ENCODE data around the gene ASIC4. TPM values are rescaled to one million over a fixed set of nuclear protein-coding genes. Genes with fewer than 3 reads are reported as not detected.
A peak's percentile ranks its signal among the peaks of the same experiment; 100 is the strongest.

ASIC4 gene
- total and polyA plus RNA-seq, 2 experiments from 2014 or later: 0.13 to 3.6 TPM

DNA sequence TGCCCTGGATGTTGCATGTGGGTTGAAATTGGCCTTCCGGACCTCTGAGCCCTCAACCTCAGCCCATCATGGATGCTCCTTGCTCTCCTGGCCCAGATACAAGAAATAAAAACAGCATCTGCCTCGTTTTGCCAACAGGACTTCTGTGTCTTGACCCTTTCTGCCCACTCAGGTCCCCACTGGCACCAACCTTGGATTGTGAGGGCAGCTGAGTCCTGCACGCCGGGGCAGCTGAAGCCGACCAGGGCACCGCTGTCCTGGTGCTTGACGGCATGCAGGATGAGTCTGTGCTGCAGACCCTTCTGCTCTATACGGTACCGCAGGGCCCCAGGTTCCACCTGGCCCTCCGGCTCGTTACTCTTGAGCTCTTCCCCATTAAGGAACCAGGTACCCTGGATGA lies 52.4 kb downstream of the ASIC4 start:
- Mint-ChIP-seq H3K27ac (peak overlapping the region; percentile 95), H3K4me3 (peak overlapping the region; percentile 17; the same call in 1 of the 3 replicates)

More for the DNA sequence above, 52.4 kb downstream of the ASIC4 start:
- peaks cover 70% of the 10 kb centered on the region for H3K4me1 Mint-ChIP-seq
- TF ChIP-seq STAT1 (IDR thresholded peaks at IDR 0.05; ENCODE audit: unreplicated experiment) (no peak), ZNF331 (CRISPR knock-in tag; IDR thresholded peaks at IDR 0.05; ENCODE audit: low read depth) (no peak), EZH2phosphoT487 (IDR thresholded peaks at IDR 0.05; ENCODE audit: unreplicated experiment) (no peak), CREB1 (CRISPR knock-in tag; IDR thresholded peaks at IDR 0.05; ENCODE audit: low read depth) (no peak), JUNB (IDR thresholded peaks at IDR 0.05; ENCODE audit: unreplicated experiment) (no peak), POLR2AphosphoS5 (IDR thresholded peaks at IDR 0.05; ENCODE audit: low read depth) (no peak), ZNF114 (CRISPR knock-in tag; IDR thresholded peaks at IDR 0.05) (no peak), EZH2 (IDR thresholded peaks at IDR 0.05; ENCODE audit: low read depth, unreplicated experiment) (no peak), NANOG (IDR thresholded peaks at IDR 0.05; ENCODE audit: borderline replicate concordance) (no peak)
- TF ChIP-seq, protein P1, sequence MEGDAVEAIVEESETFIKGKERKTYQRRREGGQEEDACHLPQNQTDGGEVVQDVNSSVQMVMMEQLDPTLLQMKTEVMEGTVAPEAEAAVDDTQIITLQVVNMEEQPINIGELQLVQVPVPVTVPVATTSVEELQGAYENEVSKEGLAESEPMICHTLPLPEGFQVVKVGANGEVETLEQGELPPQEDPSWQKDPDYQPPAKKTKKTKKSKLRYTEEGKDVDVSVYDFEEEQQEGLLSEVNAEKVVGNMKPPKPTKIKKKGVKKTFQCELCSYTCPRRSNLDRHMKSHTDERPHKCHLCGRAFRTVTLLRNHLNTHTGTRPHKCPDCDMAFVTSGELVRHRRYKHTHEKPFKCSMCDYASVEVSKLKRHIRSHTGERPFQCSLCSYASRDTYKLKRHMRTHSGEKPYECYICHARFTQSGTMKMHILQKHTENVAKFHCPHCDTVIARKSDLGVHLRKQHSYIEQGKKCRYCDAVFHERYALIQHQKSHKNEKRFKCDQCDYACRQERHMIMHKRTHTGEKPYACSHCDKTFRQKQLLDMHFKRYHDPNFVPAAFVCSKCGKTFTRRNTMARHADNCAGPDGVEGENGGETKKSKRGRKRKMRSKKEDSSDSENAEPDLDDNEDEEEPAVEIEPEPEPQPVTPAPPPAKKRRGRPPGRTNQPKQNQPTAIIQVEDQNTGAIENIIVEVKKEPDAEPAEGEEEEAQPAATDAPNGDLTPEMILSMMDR (conservative IDR thresholded peaks at IDR 0.05; ENCODE audit: low read depth in 2 of 2): no peak
- TF ChIP-seq, protein P2, sequence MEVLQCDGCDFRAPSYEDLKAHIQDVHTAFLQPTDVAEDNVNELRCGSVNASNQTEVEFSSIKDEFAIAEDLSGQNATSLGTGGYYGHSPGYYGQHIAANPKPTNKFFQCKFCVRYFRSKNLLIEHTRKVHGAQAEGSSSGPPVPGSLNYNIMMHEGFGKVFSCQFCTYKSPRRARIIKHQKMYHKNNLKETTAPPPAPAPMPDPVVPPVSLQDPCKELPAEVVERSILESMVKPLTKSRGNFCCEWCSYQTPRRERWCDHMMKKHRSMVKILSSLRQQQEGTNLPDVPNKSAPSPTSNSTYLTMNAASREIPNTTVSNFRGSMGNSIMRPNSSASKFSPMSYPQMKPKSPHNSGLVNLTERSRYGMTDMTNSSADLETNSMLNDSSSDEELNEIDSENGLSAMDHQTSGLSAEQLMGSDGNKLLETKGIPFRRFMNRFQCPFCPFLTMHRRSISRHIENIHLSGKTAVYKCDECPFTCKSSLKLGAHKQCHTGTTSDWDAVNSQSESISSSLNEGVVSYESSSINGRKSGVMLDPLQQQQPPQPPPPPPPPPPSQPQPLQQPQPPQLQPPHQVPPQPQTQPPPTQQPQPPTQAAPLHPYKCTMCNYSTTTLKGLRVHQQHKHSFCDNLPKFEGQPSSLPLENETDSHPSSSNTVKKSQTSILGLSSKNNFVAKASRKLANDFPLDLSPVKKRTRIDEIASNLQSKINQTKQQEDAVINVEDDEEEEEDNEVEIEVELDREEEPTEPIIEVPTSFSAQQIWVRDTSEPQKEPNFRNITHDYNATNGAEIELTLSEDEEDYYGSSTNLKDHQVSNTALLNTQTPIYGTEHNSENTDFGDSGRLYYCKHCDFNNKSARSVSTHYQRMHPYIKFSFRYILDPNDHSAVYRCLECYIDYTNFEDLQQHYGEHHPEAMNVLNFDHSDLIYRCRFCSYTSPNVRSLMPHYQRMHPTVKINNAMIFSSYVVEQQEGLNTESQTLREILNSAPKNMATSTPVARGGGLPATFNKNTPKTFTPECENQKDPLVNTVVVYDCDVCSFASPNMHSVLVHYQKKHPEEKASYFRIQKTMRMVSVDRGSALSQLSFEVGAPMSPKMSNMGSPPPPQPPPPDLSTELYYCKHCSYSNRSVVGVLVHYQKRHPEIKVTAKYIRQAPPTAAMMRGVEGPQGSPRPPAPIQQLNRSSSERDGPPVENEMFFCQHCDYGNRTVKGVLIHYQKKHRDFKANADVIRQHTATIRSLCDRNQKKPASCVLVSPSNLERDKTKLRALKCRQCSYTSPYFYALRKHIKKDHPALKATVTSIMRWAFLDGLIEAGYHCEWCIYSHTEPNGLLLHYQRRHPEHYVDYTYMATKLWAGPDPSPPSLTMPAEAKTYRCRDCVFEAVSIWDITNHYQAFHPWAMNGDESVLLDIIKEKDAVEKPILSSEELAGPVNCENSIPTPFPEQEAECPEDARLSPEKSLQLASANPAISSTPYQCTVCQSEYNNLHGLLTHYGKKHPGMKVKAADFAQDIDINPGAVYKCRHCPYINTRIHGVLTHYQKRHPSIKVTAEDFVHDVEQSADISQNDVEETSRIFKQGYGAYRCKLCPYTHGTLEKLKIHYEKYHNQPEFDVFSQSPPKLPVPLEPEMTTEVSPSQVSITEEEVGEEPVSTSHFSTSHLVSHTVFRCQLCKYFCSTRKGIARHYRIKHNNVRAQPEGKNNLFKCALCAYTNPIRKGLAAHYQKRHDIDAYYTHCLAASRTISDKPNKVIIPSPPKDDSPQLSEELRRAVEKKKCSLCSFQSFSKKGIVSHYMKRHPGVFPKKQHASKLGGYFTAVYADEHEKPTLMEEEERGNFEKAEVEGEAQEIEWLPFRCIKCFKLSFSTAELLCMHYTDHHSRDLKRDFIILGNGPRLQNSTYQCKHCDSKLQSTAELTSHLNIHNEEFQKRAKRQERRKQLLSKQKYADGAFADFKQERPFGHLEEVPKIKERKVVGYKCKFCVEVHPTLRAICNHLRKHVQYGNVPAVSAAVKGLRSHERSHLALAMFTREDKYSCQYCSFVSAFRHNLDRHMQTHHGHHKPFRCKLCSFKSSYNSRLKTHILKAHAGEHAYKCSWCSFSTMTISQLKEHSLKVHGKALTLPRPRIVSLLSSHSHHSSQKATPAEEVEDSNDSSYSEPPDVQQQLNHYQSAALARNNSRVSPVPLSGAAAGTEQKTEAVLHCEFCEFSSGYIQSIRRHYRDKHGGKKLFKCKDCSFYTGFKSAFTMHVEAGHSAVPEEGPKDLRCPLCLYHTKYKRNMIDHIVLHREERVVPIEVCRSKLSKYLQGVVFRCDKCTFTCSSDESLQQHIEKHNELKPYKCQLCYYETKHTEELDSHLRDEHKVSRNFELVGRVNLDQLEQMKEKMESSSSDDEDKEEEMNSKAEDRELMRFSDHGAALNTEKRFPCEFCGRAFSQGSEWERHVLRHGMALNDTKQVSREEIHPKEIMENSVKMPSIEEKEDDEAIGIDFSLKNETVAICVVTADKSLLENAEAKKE (CRISPR knock-in tag; IDR thresholded peaks at IDR 0.05): no peak
- TF ChIP-seq, protein P3, sequence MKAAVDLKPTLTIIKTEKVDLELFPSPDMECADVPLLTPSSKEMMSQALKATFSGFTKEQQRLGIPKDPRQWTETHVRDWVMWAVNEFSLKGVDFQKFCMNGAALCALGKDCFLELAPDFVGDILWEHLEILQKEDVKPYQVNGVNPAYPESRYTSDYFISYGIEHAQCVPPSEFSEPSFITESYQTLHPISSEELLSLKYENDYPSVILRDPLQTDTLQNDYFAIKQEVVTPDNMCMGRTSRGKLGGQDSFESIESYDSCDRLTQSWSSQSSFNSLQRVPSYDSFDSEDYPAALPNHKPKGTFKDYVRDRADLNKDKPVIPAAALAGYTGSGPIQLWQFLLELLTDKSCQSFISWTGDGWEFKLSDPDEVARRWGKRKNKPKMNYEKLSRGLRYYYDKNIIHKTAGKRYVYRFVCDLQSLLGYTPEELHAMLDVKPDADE (IDR thresholded peaks at IDR 0.05): no peak
- TF ChIP-seq, protein P4, sequence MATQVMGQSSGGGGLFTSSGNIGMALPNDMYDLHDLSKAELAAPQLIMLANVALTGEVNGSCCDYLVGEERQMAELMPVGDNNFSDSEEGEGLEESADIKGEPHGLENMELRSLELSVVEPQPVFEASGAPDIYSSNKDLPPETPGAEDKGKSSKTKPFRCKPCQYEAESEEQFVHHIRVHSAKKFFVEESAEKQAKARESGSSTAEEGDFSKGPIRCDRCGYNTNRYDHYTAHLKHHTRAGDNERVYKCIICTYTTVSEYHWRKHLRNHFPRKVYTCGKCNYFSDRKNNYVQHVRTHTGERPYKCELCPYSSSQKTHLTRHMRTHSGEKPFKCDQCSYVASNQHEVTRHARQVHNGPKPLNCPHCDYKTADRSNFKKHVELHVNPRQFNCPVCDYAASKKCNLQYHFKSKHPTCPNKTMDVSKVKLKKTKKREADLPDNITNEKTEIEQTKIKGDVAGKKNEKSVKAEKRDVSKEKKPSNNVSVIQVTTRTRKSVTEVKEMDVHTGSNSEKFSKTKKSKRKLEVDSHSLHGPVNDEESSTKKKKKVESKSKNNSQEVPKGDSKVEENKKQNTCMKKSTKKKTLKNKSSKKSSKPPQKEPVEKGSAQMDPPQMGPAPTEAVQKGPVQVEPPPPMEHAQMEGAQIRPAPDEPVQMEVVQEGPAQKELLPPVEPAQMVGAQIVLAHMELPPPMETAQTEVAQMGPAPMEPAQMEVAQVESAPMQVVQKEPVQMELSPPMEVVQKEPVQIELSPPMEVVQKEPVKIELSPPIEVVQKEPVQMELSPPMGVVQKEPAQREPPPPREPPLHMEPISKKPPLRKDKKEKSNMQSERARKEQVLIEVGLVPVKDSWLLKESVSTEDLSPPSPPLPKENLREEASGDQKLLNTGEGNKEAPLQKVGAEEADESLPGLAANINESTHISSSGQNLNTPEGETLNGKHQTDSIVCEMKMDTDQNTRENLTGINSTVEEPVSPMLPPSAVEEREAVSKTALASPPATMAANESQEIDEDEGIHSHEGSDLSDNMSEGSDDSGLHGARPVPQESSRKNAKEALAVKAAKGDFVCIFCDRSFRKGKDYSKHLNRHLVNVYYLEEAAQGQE (IDR thresholded peaks at IDR 0.05; ENCODE audit: unreplicated experiment): no peak
- peaks cover 61% of the 10 kb centered on the region for H3K4me1 ChIP-seq (ENCODE audit: insufficient read depth)
- H3K27ac ChIP-seq (ENCODE audit: low read depth): peak overlapping the region; percentile 98
- peaks cover 46% of the 10 kb centered on the region for H3F3A ChIP-seq (replicated peaks; ENCODE audit: low read depth)
- peaks cover 8% of the 10 kb centered on the region; the same call in 1 of the 2 replicates for H3K36me3 ChIP-seq (ENCODE audit: insufficient read depth)
- peaks cover 2% of the 10 kb centered on the region; the same call in 2 of the 3 replicates for H3K9me3 Mint-ChIP-seq
- ATAC-seq: no peak
- no peaks in the 10 kb centered on the region for H4K20me1 ChIP-seq (replicated peaks; ENCODE audit: insufficient read depth)
- H3K27me3 ChIP-seq (ENCODE audit: insufficient read depth): peaks cover 13% of the 10 kb centered on the region
- H3K79me2 ChIP-seq (replicated peaks; ENCODE audit: insufficient read depth): peaks cover 20% of the 10 kb centered on the region; the same call in 1 of the 2 replicates
- peak overlapping the region; percentile 24; the same call in 1 of the 2 replicates for H3K4me2 ChIP-seq
- no peak overlapping the region for H2AFZ ChIP-seq
- no peak for DNase-seq (ENCODE audit: low spot score)
- no peaks in the 10 kb centered on the region for H3K9me2 ChIP-seq (ENCODE audit: insufficient read depth)
- H3K27me3 Mint-ChIP-seq (ENCODE audit: insufficient read depth, low read depth, poor library complexity): peaks cover 41% of the 10 kb centered on the region
- no peak overlapping the region for H3K4me3 ChIP-seq
- peaks cover 77% of the 10 kb centered on the region for H3K36me3 Mint-ChIP-seq (ENCODE audit: low read depth)
